ENCODE measurements around the gene SLC6A18.
"Not testable (repeated sequence)": the region's sequence is repeated elsewhere in the genome, so short reads cannot be mapped to it uniquely, and the experiment has no call there.

SLC6A18 gene

DNA sequence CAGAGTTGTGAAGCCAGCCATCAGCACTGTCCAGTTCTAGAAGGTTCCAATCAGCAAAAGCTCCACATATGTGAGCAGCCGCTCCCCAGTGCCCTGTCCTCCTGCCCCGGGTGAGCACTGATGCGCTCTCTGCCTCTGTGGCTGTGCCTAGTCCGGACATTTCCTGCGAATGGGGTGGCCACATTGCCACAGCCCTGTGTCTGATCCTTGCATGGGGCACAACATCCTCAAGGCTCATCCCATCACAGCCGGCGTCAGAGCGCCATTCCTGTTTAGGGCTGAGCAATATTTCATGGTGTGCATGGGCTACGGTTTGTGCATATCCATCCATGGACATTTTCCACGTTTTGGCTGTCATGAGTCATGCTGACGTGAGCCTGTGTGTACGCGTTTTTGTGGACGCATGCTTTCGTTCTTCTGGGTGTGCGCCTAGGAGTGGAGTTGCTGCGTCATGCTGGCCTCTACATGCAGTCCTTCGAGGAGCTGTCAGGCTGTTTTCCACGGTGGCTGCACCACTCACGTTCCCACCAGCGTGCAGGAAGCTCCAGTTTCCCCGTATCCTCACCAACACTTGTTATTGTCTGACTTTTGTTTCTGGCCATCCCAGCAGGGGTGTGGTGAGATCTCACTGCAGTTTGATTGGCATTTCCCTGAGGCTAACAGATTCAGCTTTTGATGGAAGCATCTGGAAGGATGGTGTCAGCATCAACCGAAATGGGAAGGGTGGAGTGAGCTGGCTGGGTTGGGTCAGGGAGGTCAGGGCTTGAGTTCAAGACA lies 9.7 kb upstream of the SLC6A18 start:
- no peak for DNase-seq (ENCODE audit: low read depth in 2 of 2)

DNA sequence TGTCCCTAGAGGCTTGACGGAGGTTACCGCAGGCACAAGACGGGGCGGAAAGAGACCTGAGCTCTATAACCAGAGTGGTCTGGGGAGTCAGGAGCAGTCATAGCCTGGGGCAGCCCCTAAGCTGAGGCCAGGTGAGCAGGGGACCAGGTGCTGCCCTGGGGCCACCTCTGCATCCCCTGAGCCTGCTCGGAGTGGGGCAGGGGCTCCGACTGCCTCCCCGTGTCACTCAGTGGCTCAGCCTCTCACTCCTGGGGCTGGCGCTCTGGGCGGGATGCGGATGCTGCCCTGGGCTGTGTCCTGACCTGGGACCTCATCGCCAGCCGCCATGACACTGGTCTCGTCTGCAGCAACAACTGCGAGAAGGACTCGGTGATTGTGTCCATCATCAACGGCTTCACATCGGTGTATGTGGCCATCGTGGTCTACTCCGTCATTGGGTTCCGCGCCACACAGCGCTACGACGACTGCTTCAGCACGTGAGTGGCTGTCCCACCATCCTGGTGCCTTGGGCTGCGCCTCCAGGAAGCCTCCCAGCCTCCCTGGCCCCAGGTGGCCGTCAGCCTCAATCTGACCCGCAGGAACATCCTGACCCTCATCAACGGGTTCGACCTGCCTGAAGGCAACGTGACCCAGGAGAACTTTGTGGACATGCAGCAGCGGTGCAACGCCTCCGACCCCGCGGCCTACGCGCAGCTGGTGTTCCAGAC lies 8.8 kb upstream of the SLC6A18 start:
- DNase-seq (ENCODE audit: low read depth in 2 of 2): no peak

DNA sequence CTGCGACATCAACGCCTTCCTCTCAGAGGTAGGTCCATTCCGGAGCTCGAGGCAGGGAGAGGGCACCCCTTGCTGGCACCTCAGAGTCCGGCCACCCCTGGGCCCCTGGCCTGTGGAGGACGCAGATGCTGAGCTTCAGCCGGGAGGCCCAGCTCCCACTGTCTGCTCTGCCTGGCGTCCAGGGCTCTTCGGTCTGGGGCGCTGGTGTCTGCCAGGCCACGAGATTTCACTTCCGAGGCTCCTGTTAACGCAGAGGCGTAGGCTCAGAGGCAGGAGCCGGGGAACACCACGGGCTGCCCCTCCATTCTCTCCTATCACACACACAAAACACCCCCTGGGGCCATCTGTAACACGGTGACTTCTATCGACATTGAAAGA lies 8.3 kb upstream of the SLC6A18 start:
- no peak for DNase-seq (ENCODE audit: low read depth in 2 of 2)

DNA sequence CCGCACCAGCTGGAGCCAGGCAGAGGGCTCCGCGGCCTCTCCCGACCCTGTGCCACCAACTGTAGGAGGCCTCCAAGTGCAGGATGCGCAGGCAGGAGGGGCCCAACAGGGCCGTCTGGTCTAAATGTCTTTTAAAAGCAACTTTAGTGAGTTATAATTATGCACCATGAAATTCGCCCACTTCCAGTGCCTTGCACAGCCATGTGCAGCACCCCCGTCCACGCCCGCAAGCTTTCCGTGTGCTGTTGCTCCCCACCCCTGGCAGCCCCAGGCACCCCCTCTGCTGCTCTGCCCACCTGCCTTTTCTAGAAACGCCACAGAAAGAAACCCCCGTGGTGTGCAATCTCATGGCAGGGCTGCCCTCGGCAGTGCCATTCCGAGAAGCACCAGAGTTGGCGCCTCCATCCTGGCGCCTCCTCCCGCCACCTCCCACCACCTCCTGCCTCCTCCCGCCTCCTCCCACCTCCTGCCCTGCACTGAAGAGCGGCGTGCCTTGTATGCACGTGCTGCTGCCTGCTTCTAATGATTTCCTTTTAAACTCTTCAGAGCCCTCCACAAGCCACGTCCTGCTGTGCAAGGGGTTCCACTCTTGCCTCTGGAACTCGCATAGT lies 7.5 kb upstream of the SLC6A18 start:
- no peak for DNase-seq (ENCODE audit: low read depth in 2 of 2)

DNA sequence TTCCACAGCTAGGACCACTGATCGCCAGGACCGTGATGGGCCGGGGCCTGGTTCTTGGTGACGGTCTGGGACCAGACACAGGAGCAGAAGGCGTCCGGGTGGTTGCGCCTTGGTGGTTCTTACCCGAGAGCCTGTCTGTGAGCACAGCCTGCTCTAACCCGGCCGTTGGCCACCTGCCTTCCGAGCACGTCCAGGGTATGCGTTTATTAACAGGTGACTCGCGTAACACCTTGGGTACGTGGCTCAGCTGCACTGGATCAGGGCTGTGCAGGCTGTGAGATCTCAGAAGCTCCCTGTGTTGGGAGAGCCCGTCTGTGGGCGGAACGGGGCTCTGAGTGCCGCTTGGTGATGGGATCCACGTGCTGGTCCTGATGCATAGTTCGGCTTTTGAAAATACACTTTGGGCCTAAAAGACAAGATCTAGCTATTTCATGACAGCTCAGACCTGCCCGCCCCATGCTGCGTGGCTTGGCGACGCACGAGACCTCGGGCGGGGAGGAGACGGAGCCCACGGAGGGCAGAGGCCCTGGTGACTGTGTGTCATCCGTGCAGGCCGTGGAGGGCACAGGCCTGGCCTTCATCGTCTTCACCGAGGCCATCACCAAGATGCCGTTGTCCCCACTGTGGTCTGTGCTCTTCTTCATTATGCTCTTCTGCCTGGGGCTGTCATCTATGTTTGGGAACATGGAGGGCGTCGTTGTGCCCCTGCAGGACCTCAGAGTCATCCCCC lies 6.7 kb upstream of the SLC6A18 start:
- no peak for DNase-seq (ENCODE audit: low read depth in 2 of 2)

DNA sequence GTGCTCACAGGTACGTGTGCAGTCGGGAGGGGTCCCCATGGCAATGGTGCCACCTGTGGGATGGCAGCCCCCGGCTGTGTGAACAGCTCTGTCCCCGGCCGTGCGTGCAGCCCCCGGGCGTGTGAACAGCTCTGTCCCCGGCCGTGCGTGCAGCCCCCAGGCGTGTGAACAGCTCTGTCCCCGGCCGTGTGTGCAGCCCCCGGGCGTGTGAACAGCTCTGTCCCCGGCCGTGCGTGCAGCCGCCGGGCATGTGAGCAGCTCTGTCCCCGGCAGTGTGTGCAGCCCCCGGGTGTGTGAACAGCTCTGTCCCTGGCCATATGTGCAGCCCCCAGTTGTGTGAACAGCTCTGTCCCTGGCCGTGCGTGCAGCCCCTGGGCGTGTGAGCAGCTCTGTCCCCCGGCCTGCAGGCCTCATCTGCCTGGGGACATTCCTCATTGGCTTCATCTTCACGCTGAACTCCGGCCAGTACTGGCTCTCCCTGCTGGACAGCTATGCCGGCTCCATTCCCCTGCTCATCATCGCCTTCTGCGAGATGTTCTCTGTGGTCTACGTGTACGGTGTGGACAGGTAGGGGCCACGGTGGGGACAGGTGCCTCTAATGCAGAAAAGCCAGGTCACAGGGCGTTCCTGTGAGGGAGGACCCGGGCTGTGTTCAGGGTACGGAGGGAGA lies 5.9 kb upstream of the SLC6A18 start:
- no peak for DNase-seq (ENCODE audit: low read depth in 2 of 2)

DNA sequence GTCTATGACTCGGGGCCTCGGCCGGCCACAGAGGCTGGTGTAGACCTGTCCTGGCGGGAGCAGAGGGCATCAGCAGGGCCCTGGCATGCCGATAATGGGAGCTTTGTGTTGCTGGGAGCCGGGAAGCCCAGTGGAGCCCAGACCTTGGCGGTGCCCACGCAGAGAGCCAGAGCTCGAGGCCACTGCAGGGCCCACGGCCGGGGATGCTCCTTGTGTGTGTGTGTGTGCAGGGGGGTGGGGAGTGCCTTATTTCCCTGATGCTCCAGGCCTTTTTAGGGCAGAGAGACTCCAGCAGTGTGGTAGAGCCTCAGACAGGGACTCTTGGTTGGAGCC lies 5.4 kb upstream of the SLC6A18 start:
- DNase-seq (ENCODE audit: low read depth in 2 of 2): no peak

DNA sequence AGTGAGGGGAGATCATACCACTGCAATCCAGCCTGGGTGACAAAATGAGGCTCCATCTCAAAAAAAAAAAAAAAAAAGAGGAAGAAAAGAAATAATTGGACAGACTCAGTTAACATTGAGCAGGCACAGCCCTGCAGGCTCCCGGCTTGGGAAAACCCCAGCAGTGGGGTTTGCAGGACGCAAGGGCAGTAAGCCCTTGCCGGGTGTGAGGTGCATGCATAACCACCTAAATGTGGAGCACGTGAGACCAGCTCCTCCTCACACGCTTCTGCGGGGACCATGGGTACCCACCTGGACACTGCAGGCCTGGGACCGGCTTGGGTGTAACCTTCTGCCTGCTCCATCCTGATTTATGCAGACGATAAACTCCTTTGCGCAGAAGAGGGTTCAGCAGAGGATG lies 4.8 kb upstream of the SLC6A18 start:
- DNase-seq (ENCODE audit: low read depth in 2 of 2): no peak

DNA sequence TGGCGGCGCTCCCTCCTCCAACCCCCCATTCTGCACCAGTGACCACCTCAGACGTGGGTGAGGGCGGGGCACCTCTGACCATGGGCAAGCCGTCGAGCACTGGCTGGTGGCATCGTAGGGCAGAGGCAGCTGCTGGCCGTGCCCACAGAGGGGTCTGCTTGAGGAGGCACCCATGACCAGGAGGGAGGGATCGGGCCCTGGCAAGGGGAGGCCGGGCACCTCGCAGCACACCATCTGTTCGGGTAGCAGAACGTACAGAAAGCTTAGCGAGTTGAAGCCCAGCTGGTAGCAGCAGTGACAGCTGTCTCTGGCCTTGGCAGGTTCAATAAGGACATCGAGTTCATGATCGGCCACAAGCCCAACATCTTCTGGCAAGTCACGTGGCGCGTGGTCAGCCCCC lies 4.3 kb upstream of the SLC6A18 start:
- DNase-seq (ENCODE audit: low read depth in 2 of 2): no peak

DNA sequence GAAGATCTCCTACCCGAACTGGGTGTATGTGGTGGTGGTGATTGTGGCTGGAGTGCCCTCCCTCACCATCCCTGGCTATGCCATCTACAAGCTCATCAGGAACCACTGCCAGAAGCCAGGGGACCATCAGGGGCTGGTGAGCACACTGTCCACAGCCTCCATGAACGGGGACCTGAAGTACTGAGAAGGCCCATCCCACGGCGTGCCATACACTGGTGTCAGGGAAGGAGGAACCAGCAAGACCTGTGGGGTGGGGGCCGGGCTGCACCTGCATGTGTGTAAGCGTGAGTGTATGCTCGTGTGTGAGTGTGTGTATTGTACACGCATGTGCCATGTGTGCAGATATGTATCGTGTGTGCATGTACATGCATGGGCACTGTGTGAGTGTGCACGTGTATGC lies 3.5 kb upstream of the SLC6A18 start:
- no peak for DNase-seq (ENCODE audit: low read depth in 2 of 2)

DNA sequence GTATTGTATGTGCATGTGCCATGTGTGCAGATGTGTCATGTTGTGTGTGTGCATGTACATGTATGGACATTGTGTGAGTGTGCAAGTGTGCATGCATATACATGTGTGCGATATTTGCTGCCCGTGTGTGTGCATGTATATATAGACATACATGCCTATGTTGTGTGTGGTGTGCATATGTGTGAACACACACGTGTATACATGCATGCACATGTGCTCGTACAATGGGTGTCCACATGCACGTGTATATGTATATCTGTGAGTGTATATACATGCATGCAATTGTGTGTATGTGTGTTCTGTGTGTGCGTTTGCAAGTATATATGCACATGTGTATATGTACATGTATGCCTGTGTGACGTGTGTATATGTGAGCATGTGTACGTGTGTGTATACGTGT lies 3.0 kb upstream of the SLC6A18 start:
- DNase-seq (ENCODE audit: low read depth in 2 of 2): no peak

DNA sequence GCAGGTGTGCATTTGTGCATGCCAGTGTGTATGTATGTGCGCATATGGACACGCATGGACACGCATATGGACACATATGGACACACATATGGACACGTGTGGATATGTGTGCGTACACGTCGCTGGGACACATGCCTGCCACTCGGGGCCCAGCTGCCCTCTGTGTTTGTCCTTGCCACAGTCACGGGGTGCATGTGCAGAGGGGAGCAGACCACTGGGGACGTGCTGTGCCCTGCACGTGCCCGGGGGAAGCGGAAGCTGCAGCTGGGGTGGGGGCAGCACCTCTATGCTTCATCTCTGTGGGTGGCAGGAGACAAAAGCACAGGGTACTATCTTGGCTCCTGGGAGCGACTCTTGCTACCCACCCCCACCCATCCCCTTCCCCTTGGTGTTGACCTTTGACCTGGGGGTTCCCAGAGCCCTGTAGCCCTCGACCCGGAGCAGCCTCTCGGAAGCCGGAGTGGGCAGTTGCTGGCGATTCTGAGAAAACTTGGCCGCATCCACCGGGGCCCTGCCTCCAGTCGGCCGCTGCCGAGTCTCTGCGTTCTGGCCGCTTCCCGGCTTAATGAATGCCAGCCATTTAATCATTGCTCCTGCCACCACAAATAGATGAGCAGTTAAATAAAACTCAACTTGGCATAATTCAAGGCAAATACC lies 2.4 kb upstream of the SLC6A18 start:
- DNase-seq (ENCODE audit: low read depth in 2 of 2): no peak

DNA sequence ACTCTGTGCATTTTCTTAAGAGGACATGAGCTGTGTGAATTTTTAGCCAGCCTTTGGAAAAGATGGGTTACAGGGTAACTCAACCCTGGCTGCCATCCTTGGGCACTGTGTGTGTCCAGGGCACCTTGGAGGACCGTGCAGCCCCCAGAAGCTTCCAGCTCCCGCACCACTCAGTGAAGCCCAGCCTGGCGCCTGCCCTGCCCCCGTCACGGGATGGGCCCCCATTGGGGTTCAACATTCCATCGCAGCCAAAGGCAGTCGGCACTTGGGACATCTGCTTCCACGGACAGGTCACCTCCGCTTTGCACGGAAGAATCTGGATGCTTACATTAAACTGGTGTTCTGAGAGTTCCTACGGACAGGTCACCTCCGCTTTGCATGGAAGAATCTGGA lies 1.9 kb upstream of the SLC6A18 start:
- DNase-seq (ENCODE audit: low read depth in 2 of 2): no peak

DNA sequence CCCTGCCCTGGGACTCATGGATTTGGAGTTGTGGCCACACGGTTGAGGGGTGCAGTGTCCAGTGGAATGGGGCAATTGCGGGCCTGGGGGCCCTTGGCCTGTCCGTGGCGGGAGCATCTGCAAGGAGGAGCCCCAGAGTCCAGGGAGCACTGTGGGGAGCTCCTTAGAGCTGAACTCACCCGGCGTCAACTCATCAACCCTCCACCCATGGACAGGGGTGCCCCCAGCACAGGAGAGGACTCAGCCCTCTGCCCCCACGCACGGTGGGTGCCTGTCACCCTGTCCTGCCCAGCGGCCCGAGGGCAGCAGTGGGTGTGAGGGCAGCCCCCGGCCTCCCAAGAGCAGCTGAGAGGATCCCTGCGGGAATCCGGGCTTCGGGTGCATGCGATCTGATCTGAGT lies 550 bp upstream of the SLC6A18 start:
- no peak for DNase-seq (ENCODE audit: low read depth in 2 of 2)

DNA sequence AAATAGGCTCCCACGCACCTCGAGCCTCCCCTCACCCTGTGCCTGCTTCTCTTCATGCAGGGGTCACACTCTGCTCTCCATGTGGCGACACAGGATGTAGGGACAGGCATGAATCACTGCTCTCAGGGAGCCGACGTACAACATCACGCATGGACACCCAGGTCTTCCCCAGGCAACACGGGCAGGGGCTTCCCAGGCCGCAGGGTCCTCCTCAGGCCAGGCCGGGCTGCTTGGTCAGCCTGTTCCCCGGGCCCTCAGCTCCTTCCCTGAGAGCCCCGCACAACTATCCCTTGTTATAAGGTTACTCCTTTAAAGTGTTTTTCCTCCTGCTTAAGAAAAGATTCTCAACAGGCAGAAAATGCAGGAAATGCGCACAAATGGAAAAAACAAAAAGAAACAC lies 1.1 kb downstream of the SLC6A18 start:
- DNase-seq (ENCODE audit: low read depth in 2 of 2): no peak

DNA sequence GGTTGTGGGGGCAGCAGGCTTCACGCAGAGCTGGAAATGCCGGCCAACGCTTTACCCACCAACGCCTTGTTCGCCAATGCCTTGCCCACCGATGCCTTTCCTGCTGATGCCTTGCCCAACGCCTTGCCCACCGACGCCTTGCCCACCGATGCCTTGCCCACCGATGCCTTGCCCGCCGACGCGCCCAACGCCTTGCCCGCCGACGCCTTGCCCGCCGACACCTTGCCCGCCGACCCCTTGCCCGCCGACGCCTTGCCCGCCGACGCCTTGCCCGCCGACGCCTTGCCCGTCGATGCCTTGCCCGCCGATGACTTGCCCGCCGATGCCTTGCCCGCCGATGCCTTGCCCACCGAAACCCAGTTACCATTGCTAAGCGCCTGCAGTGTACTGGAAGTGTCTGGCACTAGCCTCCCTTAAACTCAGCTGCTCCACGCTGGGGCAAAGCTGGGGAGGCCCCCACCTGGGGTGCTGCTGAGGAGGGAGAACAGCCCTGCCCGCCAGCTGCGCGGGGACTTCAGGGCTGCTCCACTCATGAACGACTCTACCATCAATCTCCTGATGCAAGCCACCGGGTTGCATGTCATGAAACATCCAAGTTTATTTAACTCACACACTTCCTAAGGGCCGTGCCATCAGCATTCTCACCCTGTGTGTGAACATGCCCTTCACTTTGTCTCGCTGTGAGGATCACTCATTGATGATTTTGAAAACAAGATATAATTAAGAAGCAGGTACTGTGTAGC lies 1.8 kb downstream of the SLC6A18 start:
- no peak for DNase-seq (ENCODE audit: low read depth in 2 of 2)

DNA sequence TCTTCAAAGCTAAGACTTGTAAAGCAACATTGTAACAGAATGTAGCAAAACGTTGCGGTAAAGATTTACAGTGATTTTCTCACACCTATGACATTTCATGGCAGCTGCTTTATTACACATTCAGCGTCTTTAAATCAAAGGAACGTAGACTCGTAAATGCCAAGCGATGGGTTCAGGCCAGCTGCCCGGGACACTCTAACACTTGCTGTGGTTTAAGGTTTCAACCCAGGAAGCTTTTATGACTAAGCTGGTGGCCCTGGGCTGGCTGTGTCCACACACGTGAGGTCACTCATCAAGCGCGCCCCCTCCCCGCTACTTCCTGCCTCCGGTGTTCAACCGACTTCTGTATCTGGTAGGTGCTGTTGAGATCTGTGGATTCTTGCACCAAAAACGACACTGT lies 2.5 kb downstream of the SLC6A18 start:
- no peak for DNase-seq (ENCODE audit: low read depth in 2 of 2)

DNA sequence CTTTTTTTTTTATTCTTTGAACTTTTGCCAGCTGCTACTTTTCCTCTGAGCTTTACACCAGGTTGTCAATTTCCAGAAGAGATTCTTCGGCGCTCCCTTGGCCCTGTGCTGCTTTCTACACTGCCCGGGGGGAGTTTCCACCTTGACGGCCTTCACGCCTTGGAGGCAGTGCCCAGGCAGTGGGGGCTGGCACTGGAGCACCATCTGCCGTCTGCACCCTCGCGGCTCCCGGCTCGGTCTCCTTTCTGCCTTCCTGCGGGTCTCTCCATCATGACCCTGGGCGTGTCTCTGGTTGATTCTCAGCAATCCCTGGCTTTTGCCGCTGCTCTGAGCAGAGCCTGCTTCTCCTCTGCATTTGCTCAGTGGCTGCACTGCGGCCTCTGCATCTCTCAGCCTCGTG lies 2.9 kb downstream of the SLC6A18 start:
- DNase-seq (ENCODE audit: low read depth in 2 of 2): no peak

DNA sequence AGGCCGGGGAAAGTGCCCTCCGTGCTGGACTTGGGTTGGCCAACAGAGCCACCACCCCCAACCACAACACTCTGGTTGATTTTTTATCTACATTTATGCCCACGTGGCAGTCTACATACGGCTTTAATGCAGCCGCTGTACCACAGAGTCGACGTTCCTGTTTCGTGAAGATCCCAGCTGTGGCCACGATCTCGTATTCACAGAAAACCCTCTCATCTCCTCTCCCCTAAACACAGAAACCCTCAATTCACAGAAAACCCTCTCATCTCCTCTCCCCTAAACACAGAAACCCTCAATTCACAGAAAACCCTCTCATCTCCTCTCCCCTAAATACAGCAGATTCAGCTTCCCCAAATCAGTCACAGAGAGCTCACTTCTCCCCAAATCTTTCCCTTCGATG lies 3.8 kb downstream of the SLC6A18 start:
- DNase-seq (ENCODE audit: low read depth in 2 of 2): not testable (repeated sequence)

DNA sequence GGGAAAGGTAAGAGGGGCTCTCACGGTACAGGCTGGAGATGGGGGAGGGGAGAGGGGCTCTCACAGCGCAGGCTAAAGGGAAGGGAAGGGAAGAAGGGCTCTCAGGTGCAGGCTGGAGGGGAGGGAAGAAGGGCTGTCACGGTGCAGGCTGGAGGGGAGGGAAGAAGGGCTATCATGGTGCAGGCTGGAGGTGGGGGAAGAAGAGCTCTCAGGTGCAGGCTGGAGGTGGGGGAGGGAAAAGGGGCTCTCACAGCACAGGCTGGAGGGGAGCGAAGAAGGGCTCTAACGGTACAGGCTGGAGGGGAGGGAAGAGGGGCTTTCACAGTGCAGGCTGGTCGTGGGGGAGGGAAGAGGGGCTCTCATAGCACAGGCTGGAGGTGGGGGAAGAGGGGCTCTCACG lies 4.6 kb downstream of the SLC6A18 start:
- DNase-seq (ENCODE audit: low read depth in 2 of 2): no peak

DNA sequence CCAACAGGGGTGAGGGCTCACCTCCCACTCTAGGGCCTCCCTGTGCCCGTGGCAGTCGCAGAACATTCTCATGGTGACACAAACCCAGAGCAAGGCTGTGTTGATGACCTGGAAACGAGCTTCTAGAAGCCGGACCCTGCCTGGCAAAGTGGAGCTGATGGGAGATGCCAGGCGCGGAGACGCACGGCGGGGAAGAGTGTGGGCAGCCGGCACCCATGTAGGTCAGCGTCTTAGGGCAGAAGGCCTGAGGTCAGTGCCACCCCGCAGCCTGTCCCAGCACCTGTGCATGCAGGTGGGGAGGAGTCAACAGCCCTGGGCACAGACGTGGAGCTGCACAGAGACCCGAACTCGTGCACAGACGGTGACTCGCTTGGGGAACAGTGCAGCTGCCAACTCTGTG lies 5.4 kb downstream of the SLC6A18 start:
- DNase-seq (ENCODE audit: low read depth in 2 of 2): no peak

Data from stimulated activated CD8-positive, alpha-beta memory T cell treated with anti-CD3 and anti-CD28 coated beads, Interleukin-15, amount 100 ng/mL, for 4 hours (primary cell).